HCT116 (cell line): Measurements from ENCODE around the gene NFX1. TPM values are rescaled to one million over a fixed set of nuclear protein-coding genes. Genes with fewer than 3 reads are reported as not detected.

ENCODE experiments used
- ATAC-seq: fragments of 200-7000 bp; cut with Tn5 transposase; 2 replicates; pipeline ENCODE4 v1.9.1; 2020; ENCODE audit warnings: mild to moderate bottlenecking, moderate library complexity
- BruUV-seq: library from RNA; stranded (reverse); fragments of 400-500 nt; replicated peaks from 2 replicates; lab custom pipeline; 2021; lab: Mats Ljungman, UMichigan
- CTCF ChIA-PET: fragments of 300-600 bp; sonication (Branson Sonifier 250); formaldehyde crosslinking; loops from one replicate; lab custom pipeline; 2021; ENCODE audit warnings: antibody characterized with exemption; lab: Charles Lee
- POLR2A ChIA-PET: fragments of 300-600, 350-600 bp; sonication (Branson Sonifier 250); formaldehyde crosslinking; loops from one replicate; lab custom pipeline; 2021; ENCODE audit warnings: antibody characterized with exemption; lab: Charles Lee
- RAD21 ChIA-PET, 2 experiments: fragments of 300-600 bp; sonication (Branson Sonifier 250); formaldehyde crosslinking; loops; one replicate each; lab custom pipeline; 2023; ENCODE audit warnings: low total read pairs in 2 of 2; ENCODE audit not compliant: uncharacterized antibody in 2 of 2, unreplicated experiment in 2 of 2, low non-redundant PET in 1 of 2; lab: Charles Lee
- DNase-seq: peaks from one replicate; pipeline ENCODE4 v3.0.0-alpha.2; 2010; ENCODE audit warnings: low read depth, low spot score
- H2AFZ ChIP-seq: fragments of 200-600 bp; shearing (Covaris generic), sonication (generic); 2 replicates; pipeline ENCODE4 v1.6.1; 2017; ENCODE audit warnings: low read depth, mixed run types, mixed read lengths, antibody characterized with exemption, low read length; ENCODE audit not compliant: poor library complexity, severe bottlenecking
- H3K27ac ChIP-seq: 2 replicates; pipeline ENCODE4 v1.5.1; 2012; ENCODE audit warnings: low read depth, low read length
- H3K27me3 ChIP-seq: fragments of 200-600 bp; sonication (generic); 2 replicates; pipeline ENCODE4 v1.6.1; 2016; ENCODE audit warnings: mixed run types, low read length, mixed read lengths; ENCODE audit not compliant: insufficient read depth
- H3K36me3 ChIP-seq, 2 experiments: fragments of 200-500 bp in 1 of 2; fragments of 200-600 bp in 1 of 2; sonication (Bioruptor generic) in 1 of 2; sonication (generic) in 1 of 2; 2 replicates each; pipeline versions ENCODE4 v1.5.1 to v1.6.1; 2014 to 2016; ENCODE audit warnings: low read length in 2 of 2, inconsistent platforms in 1 of 2, mixed read lengths in 1 of 2, mixed run types in 1 of 2; ENCODE audit not compliant: insufficient read depth in 2 of 2, control insufficient read depth in 1 of 2
- H3K4me1 ChIP-seq, 2 experiments: fragments of 200-600 bp in 1 of 2; sonication (generic) in 1 of 2; 2 replicates each; pipeline versions ENCODE4 v1.5.1 to v1.6.1; 2012 to 2017; ENCODE audit warnings: low read length in 2 of 2, inconsistent platforms in 1 of 2, mild to moderate bottlenecking in 1 of 2, mixed read lengths in 1 of 2, mixed run types in 1 of 2, moderate library complexity in 1 of 2; ENCODE audit not compliant: insufficient read depth in 2 of 2, control insufficient read depth in 1 of 2
- H3K4me2 ChIP-seq: fragments of 200-600 bp; sonication (generic); 2 replicates; pipeline ENCODE4 v1.6.1; 2017; ENCODE audit warnings: mixed run types, low read length, mixed read lengths
- H3K4me3 ChIP-seq, 2 experiments: fragments of 200-600 bp in 1 of 2; sonication (generic) in 1 of 2; replicated peaks in 1 of 2; 2 replicates each; pipeline ENCODE4 v1.5.1; 2011 to 2016; ENCODE audit warnings: low read length in 2 of 2, control low read depth in 1 of 2, low read depth in 1 of 2, mild to moderate bottlenecking in 1 of 2, mixed read lengths in 1 of 2, mixed run types in 1 of 2
- H3K79me2 ChIP-seq: fragments of 200-600 bp; sonication (generic); 2 replicates; pipeline ENCODE4 v1.6.1; 2017; ENCODE audit warnings: mild to moderate bottlenecking, mixed run types, low read length, moderate library complexity, mixed read lengths; ENCODE audit not compliant: insufficient read depth
- H3K9ac ChIP-seq: fragments of 200-600 bp; sonication (generic); 2 replicates; pipeline ENCODE4 v1.6.1; 2016; ENCODE audit warnings: low read length, mixed read lengths
- H3K9me2 ChIP-seq: fragments of 200-600 bp; sonication (generic), shearing (Covaris generic); 2 replicates; pipeline ENCODE4 v1.6.1; 2017; ENCODE audit warnings: mixed run types, mild to moderate bottlenecking, moderate library complexity; ENCODE audit not compliant: insufficient read depth
- H3K9me3 ChIP-seq, 2 experiments: fragments of 200-500 bp in 1 of 2; fragments of 200-600 bp in 1 of 2; sonication (Bioruptor generic) in 1 of 2; sonication (generic) in 1 of 2; 2 replicates each; pipeline ENCODE4 v1.6.1; 2014 to 2017; ENCODE audit warnings: low read length in 2 of 2, mixed read lengths in 2 of 2, inconsistent platforms in 1 of 2, low read depth in 1 of 2, mild to moderate bottlenecking in 1 of 2, mixed run types in 1 of 2, moderate library complexity in 1 of 2; ENCODE audit not compliant: control insufficient read depth in 1 of 2, insufficient read depth in 1 of 2
- H4K20me1 ChIP-seq: fragments of 200-600 bp; sonication (generic), shearing (Covaris generic); 2 replicates; pipeline ENCODE4 v1.6.1; 2017; ENCODE audit warnings: mixed run types, mild to moderate bottlenecking, moderate library complexity; ENCODE audit not compliant: insufficient read depth
- ATF3 ChIP-seq: IDR thresholded peaks from 2 replicates; pipeline ENCODE4 v1.6.1; 2012
- CTCF ChIP-seq, 3 experiments: fragments of 200-600 bp in 1 of 3; sonication (generic) in 1 of 3; IDR thresholded peaks in 2 of 3; conservative IDR thresholded peaks in 1 of 3; 2 replicates each; pipeline ENCODE4 v1.5.1; 2012 to 2017; ENCODE audit warnings: low read depth in 2 of 3, low read length in 2 of 3, antibody characterized with exemption in 1 of 3, borderline replicate concordance in 1 of 3, control low read depth in 1 of 3, mild to moderate bottlenecking in 1 of 3, mixed read lengths in 1 of 3, mixed run types in 1 of 3, moderate library complexity in 1 of 3; ENCODE audit not compliant: insufficient read depth in 1 of 3
- EGR1 ChIP-seq: IDR thresholded peaks from 2 replicates; pipeline ENCODE4 v1.6.1; 2012; ENCODE audit warnings: low read depth
- EZH2 ChIP-seq: fragments of 200-600 bp; sonication (generic); IDR thresholded peaks from 2 replicates; pipeline ENCODE4 v1.6.1; 2017; ENCODE audit warnings: antibody characterized with exemption, mixed run types
- EZH2phosphoT487 ChIP-seq: fragments of 200-600 bp; IDR thresholded peaks from 2 replicates; pipeline ENCODE4 v1.6.1; 2018; ENCODE audit warnings: antibody characterized with exemption, borderline replicate concordance
- FOSL1 ChIP-seq: IDR thresholded peaks from 2 replicates; pipeline ENCODE4 v1.6.1; 2012; ENCODE audit warnings: low read depth
- MAX ChIP-seq: IDR thresholded peaks from 2 replicates; pipeline ENCODE4 v1.6.1; 2012
- POLR2AphosphoS5 ChIP-seq: IDR thresholded peaks from 2 replicates; pipeline ENCODE4 v1.6.1; 2011; ENCODE audit warnings: mild to moderate bottlenecking, low read depth, low read length, moderate library complexity
- RAD21 ChIP-seq: IDR thresholded peaks from 2 replicates; pipeline ENCODE4 v1.6.1; 2012; ENCODE audit warnings: low read depth, mild to moderate bottlenecking
- REST ChIP-seq: IDR thresholded peaks from 2 replicates; pipeline ENCODE4 v1.6.1; 2012; ENCODE audit warnings: low read depth
- SIN3A ChIP-seq: IDR thresholded peaks from 2 replicates; pipeline ENCODE4 v1.6.1; 2012; ENCODE audit warnings: low read depth
- TCF7L2 ChIP-seq: IDR thresholded peaks from 2 replicates; pipeline ENCODE4 v1.7.0; 2011; ENCODE audit warnings: borderline replicate concordance, inconsistent platforms; ENCODE audit not compliant: insufficient read depth, insufficient read length; ENCODE audit errors: extremely low read depth
- ZNF274 ChIP-seq: fragments of 200-500 bp; sonication (Bioruptor generic); IDR thresholded peaks from 2 replicates; pipeline ENCODE4 v1.6.1; 2014; ENCODE audit warnings: mild to moderate bottlenecking, low read depth, low read length, inconsistent platforms
- intact Hi-C: fragments of 100-400 bp; cut with micrococcal nuclease; formaldehyde crosslinking; loops from 2 replicates; pipeline ENCODE4 v1.10.0; 2022
- total RNA-seq: library from RNA; stranded (reverse); gene quantifications from one replicate; pipeline ENCODE4 v1.2.1, GENCODE V29; 2021; ENCODE audit not compliant: unreplicated experiment

The NFX1 gene
- total RNA-seq, 1 experiment from 2014 or later = 31.7 TPM

GRCh38 chr9:33290247-33291030, at the start of gene NFX1 (continued):
- TF ChIP-seq TCF7L2 = peak; percentile 16
- peak; percentile 92 for TF ChIP-seq POLR2AphosphoS5
- no peak for TF ChIP-seq EZH2phosphoT487
- peak; percentile 90 for TF ChIP-seq EGR1
- TF ChIP-seq ATF3 = no peak
- no peak for TF ChIP-seq RAD21
- TF ChIP-seq, all 23 proteins: peak for 14

GRCh38 chr9:33241298-33241697, 49.0 kb upstream of the NFX1 start:
- no peaks in the 10 kb centered on the region for H3K36me3 ChIP-seq
- RAD21 ChIA-PET = no interaction called here
- no peaks in the 10 kb centered on the region for H4K20me1 ChIP-seq
- H3K4me1 ChIP-seq = peaks cover 3 to 10% of the 10 kb centered on the region in 2 experiments; a peak in 3 of 4 replicates
- CTCF ChIA-PET = no interaction called here
- BruUV-seq = no TSS peak
- H3K4me3 ChIP-seq = no peak overlapping the region
- no peaks in the 10 kb centered on the region for H3K9me3 ChIP-seq
- no peak overlapping the region for H3K9ac ChIP-seq
- no peak overlapping the region for H3K4me2 ChIP-seq
- DNase-seq (no peak), ATAC-seq (no peak)
- POLR2A ChIA-PET = interaction anchor here (0.6 kb wide), 1 partner anchor 924 kb away, joined by 5 read pairs; no protein-coding TSS in a partner anchor
- H3K79me2 ChIP-seq = no peaks in the 10 kb centered on the region
- no peak overlapping the region for H3K27ac ChIP-seq
- intact Hi-C loops = no loop called here
- no peak overlapping the region for H2AFZ ChIP-seq
- H3K9me2 ChIP-seq = no peaks in the 10 kb centered on the region
- no peaks in the 10 kb centered on the region for H3K27me3 ChIP-seq
- no peak for TF ChIP-seq SIN3A
- no peak for TF ChIP-seq FOSL1
- TF ChIP-seq MAX = no peak
- TF ChIP-seq CTCF (IDR thresholded peaks at IDR 0.05 in 2 of 3, conservative IDR thresholded peaks at IDR 0.05 in 1 of 3; ENCODE audit: borderline replicate concordance in 1 of 3, insufficient read depth in 1 of 3, low read depth in 2 of 3, low read length in 2 of 3) = no peak
- no peak for TF ChIP-seq EZH2
- no peak for TF ChIP-seq ZNF274
- TF ChIP-seq REST = no peak
- TF ChIP-seq, all 23 proteins: peak for 0
